Measurements from ENCODE around the gene PAXIP1.

Gene PAXIP1

DNA sequence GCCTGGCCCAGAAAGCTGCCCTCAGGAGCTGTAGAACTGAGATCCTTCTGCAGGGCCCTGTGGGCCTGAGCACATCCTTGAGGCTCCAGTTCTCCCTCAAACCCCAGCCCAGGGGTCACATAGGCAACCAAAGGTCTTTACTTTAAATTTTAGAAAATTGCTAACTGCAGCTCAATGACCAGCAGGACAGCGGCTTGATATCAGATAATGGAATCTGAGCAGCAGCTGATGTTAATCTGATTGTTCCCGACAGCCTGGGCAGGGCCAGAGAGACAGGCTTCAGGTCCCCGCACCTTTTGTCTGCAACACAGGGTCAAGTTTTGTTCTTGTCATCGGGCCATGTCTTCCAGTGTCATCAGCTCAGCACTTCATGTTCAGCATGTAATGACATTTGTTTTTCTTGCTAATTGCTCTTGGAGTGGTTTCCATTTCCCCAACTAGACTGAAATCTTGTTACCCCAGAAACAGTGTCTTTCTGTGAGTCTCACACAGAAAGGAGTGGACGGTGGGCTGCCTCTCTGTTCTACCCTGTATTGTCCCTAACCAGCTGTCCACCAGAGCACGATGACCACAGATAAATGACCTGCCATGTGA is 91.0 kb downstream of the PAXIP1 start:
- DNase-seq, result no peak

DNA sequence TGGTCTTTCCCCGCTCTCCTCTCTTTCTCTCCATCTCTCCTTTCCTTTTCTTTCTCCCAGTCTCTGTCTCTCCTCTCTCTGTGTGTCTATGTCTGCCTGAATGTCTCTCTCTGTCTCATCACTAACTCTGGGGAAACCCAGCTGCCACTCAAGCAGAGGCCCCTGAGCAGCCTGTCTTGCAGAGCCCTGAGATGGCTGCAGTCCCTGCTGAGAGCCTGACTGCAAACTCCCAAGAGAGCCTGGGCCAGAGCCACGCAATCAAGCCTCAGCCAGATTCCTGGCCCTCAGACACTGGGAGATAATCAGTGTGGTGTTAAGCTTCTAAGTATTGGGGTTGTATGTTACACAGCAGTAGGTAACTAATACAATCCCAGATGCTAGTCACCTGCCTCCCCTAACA is 91.5 kb downstream of the PAXIP1 start:
- no peak for DNase-seq

DNA sequence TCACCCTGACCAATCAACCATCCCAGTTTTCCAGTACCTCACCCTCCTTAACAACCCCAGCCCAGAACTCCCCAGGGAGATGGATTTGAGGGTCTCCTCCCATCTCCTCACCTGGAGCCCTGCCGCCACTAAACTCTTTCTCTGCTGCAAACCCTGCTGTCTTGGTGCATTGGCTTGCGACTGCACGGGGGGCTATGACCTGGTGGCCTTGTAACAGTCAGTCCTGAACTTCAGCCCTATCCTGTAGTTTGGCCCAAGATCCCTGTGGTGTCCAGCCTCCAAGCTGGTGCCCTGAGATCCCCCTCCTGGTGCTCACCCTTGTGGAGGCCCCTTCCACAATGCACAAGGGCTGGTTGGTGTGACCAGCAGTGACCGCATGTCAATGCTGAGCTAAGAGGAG is 91.9 kb downstream of the PAXIP1 start:
- no peak for DNase-seq

GRCh38 chr7:154910125-154910524 is 92.8 kb downstream of the PAXIP1 start:
- DNase-seq, result no peak

DNA sequence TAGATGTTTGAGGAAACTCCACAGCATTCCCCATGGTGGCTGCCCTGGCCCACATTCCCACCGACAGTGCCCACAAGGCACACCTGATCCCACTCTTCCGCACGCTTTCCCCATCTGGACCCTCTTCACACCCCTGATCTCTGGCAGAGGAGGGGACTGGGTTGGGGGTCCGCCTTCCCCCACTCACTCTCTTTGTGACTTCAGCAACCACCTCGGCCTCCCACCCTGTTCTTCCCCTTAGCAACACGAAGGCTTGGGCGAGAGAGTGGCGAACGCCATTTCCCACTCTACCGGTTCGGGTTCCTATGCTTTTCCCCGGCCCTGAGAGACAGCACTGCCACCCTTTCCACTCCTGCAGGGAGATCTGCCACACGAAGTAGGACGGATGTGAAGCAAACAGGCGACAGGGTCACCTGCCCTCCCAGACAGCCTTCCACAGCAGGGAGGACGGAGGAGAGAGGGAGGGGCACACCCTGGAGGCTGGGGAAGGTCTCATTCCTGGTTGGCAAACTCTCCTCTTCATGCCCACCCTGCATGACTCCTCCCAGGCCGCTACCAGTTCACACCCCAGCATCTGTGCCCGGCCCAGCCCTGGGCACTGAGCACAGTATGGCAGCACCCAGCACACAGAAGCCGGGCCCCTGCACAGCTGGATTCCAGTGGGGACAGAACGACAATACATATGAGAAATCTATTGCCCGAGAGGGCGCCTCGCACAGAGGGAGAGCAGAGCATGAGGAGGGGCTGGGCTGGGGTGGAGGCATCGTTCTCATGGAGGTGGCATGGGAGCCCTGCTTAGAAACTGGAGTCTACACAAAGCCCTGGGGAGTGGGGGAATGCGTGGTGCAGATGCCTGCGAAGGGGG is 93.5 kb downstream of the PAXIP1 start:
- no peak for DNase-seq

- DNase-seq, result no peak
Observed at GRCh38 chr7:154907651-154908620, 95.0 kb downstream of the PAXIP1 start.

GRCh38 chr7:154906736-154907355 is 96.1 kb downstream of the PAXIP1 start:
- no peak for DNase-seq

DNA sequence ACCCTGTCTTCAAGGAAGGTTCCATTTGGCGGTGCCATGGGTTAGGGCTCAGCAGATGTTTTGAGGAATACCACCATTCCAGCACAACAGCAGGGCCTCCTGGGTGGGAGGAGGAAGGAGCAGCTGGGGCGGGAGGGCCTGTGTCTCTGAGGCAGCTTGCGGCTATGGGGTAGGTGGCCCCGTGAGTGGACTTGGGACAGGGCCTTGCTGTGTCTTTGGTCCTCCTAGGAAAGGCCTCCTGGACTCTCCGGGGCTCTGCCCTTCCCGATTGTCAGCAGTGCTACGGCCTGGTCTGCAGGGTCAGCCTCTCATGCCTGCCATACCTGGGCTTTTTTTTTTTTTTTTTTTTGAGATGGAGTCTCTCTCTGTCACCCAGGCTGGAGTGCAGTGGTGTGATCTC is 96.7 kb downstream of the PAXIP1 start:
- DNase-seq, result no peak

DNA sequence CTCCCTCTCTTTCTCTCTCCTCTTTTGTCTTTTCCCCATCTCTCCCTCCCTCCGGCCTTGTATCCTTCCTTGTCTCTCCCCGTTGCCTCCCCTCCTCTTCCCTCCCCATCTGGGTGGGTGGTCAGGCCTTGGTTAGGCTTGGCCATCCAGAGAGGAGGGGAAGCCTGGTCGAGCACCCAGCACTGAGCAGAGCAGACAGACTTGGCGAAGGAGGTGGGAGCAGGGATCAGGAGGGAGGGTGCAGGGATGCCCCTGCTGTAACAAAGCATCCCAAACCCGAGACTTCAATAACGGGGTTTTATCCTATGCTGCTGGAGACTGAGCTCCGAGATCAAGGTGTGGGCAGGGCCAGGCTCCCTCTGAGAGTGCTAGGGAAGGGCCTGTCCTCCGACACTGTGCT is 97.3 kb downstream of the PAXIP1 start:
- DNase-seq, result no peak

- DNase-seq, result no peak
Observed at GRCh38 chr7:154905146-154905545, 97.8 kb downstream of the PAXIP1 start.

- DNase-seq, result no peak
Observed at GRCh38 chr7:154903083-154903731, 99.7 kb downstream of the PAXIP1 start.

GRCh38 chr7:154902600-154903082 is 100.3 kb downstream of the PAXIP1 start:
- no peak for DNase-seq

- no peak for DNase-seq
Observed at GRCh38 chr7:154899862-154900261, 103.1 kb downstream of the PAXIP1 start.

DNA sequence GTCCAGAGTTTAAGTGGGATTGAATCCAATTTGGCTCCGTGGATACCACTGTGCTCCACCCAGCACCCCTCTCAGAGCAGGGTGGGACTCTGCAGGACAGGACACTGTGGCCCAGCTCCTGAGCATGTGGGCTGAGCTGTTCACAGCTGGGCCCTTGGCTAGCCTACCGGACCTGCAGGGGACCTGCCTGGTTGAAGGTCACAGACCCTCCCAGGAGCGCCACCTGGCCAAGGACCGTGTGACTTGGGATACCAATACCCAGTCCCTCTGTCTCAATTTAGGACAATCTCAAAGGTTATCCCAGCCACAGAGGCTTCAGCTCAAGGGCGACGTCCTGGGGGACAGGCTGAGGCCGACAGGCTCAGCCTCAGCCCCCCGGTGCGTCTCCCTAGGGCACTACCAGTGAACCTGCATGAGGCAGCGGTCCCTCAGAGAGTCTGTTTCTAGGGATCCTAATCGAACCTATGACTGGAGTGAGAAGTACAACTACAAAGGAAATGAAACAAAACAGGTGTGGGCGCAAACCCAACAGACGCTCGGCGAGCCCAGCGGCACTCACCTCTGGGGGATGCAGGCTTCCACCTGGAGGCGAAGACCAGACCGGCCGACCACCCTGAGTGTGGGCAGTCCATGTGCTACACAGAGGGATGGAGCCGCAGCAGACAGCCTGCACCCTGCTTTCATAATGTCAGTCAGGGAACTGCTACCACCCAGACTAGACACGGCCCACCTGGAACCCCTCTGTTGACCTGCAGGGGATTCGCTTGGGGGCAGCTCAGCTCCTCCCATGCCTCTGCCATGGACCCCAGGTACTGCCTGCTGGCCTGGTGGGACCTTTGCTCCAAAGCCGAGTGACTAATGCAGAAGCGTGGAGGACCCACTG is 103.7 kb downstream of the PAXIP1 start:
- no peak for DNase-seq

DNA sequence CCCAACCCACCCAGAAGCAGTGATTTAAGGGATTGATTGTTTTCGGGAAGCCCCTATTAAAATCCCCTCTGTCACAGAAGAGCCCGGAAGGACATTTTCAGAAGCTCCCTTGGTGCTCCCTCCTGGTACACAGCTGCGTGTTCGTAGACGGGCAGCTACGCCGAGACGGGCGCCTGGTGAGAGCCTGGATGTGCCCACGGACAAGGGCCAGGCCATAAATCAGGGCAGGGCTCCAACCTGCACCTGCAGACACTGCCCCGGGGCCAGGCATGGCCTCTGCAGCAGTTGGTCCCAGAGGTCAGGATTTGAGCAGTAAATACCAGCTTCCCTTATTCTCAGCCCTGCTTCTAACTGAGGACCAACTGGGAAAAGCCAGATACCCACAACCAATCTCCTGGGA is 106.8 kb downstream of the PAXIP1 start:
- no peak for DNase-seq

Measured in inflammatory macrophage treated with lipopolysaccharide for 4 hours (primary cell).